ENCODE measurements around the gene DENND5B.
"Not testable (repeated sequence)": the region's sequence is repeated elsewhere in the genome, so short reads cannot be mapped to it uniquely, and the experiment has no call there.

Gene DENND5B

GRCh38 chr12:31568498-31568897 lies 22.4 kb downstream of the DENND5B start:
- DNase-seq (ENCODE audit: extremely low spot score): no peak
- no peak for TF ChIP-seq ELF4 (IDR thresholded peaks at IDR 0.05)
- TF ChIP-seq FOXK2 (IDR thresholded peaks at IDR 0.05): no peak
- TF ChIP-seq ARNT (IDR thresholded peaks at IDR 0.05): no peak
- no peak for TF ChIP-seq BHLHE40 (IDR thresholded peaks at IDR 0.05; ENCODE audit: borderline replicate concordance)
- no peak for TF ChIP-seq TARDBP (IDR thresholded peaks at IDR 0.05)
- no peak for TF ChIP-seq SP1 (IDR thresholded peaks at IDR 0.05)
- no peak for TF ChIP-seq L3MBTL2 (conservative IDR thresholded peaks at IDR 0.05)
- no peak for TF ChIP-seq FOXM1 (IDR thresholded peaks at IDR 0.05; ENCODE audit: borderline replicate concordance)
- ChIA-PET CTCF (no interaction called here), POLR2A (no interaction called here)

GRCh38 chr12:31567029-31567428 lies 23.9 kb downstream of the DENND5B start:
- TF ChIP-seq CTBP1 (IDR thresholded peaks at IDR 0.05; ENCODE audit: borderline replicate concordance) (no peak), TARDBP (IDR thresholded peaks at IDR 0.05) (no peak), FOXK2 (IDR thresholded peaks at IDR 0.05) (no peak), FOXA1 (IDR thresholded peaks at IDR 0.05) (no peak), L3MBTL2 (conservative IDR thresholded peaks at IDR 0.05) (no peak)
- POLR2A ChIA-PET: no interaction called here
- CTCF ChIA-PET: interaction anchor here (0.6 kb wide), 1 partner anchor 145 kb away, joined by 3 read pairs; no protein-coding TSS in a partner anchor
- DNase-seq (ENCODE audit: extremely low spot score): no peak

DNA sequence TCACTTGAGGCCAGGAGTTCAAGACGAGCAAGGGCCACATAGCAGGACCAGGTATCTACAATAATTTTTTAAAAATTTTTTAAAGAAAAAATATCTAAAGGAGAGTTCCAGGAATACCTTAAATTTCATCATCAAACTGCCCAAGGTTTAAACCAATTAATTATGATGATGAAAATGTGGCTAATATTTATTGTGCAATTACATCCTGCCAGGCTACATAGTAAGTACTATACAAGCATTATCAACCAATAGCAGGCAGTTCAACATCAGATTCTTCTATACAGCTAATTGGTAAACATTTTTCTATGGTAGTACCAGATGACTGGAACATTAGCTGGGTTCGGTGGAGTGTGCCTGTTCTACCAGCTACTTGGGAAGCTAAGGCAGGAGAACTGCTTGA lies 24.4 kb downstream of the DENND5B start:
- TF ChIP-seq L3MBTL2 (conservative IDR thresholded peaks at IDR 0.05) (no peak), SUZ12 (IDR thresholded peaks at IDR 0.05) (no peak), SP1 (IDR thresholded peaks at IDR 0.05) (no peak), HDGF (IDR thresholded peaks at IDR 0.05; ENCODE audit: borderline replicate concordance) (no peak)
- POLR2A ChIA-PET: no interaction called here
- CTCF ChIA-PET: no interaction called here
- no peak for DNase-seq (ENCODE audit: extremely low spot score)

GRCh38 chr12:31562594-31563328 lies 28.2 kb downstream of the DENND5B start:
- CTCF ChIA-PET: no interaction called here
- TF ChIP-seq SP1 (IDR thresholded peaks at IDR 0.05) (no peak), SUZ12 (IDR thresholded peaks at IDR 0.05) (no peak), BHLHE40 (IDR thresholded peaks at IDR 0.05; ENCODE audit: borderline replicate concordance) (no peak), FOXM1 (IDR thresholded peaks at IDR 0.05; ENCODE audit: borderline replicate concordance) (no peak), FOXK2 (IDR thresholded peaks at IDR 0.05) (no peak), TARDBP (IDR thresholded peaks at IDR 0.05) (no peak), ELF4 (IDR thresholded peaks at IDR 0.05) (no peak), CTBP1 (IDR thresholded peaks at IDR 0.05; ENCODE audit: borderline replicate concordance) (no peak), ZNF384 (IDR thresholded peaks at IDR 0.05) (no peak)
- DNase-seq (ENCODE audit: extremely low spot score): no peak
- POLR2A ChIA-PET: no interaction called here

DNA sequence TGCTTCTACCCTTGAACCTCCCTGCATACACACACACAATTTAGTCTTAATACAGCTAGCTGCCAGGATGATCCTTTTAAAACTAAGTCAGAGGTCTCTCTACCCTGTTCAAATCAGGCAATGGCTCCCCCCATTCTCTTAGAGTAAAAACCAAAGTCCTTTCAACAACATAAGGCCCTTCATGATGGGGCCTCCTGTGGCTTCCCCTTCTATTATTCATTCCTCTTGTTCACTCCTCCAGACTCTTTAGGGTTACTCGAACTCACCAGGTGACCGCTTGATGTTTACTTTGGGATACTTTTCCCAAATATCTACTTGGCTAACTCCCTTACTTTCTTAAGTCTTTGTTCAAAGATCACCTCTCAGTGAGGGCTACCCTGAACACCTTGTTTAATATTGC lies 30.4 kb downstream of the DENND5B start:
- DNase-seq (ENCODE audit: extremely low spot score): no peak
- ChIA-PET POLR2A (no interaction called here), CTCF (no interaction called here)
- TF ChIP-seq HDGF (IDR thresholded peaks at IDR 0.05; ENCODE audit: borderline replicate concordance) (no peak), NFRKB (IDR thresholded peaks at IDR 0.05) (no peak), FOXM1 (IDR thresholded peaks at IDR 0.05; ENCODE audit: borderline replicate concordance) (no peak), SP1 (IDR thresholded peaks at IDR 0.05) (no peak), FOXA1 (IDR thresholded peaks at IDR 0.05) (no peak), PKNOX1 (IDR thresholded peaks at IDR 0.05) (no peak), L3MBTL2 (conservative IDR thresholded peaks at IDR 0.05) (no peak), CTBP1 (IDR thresholded peaks at IDR 0.05; ENCODE audit: borderline replicate concordance) (no peak)

DNA sequence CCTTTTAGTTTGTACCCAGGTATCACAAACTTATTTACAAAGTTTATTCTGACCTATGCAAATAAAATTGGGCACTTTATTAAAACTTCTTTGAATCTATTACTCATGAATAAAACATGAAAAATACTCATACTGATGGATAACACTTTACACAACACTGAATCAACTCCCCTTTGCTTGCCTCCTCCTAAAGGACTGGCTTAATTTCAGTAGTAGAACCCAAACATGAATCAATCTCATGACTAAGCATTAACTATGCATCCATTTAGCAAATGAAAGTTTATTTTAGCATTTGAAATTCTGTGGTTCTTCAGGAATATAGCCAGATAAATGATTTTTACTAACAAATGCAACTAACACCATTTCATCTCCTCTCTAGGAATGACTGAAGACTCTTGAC lies 32.4 kb downstream of the DENND5B start:
- DNase-seq (ENCODE audit: extremely low spot score): no peak
- CTCF ChIA-PET: no interaction called here
- TF ChIP-seq SP1 (IDR thresholded peaks at IDR 0.05): no peak
- TF ChIP-seq PKNOX1 (IDR thresholded peaks at IDR 0.05): no peak
- TF ChIP-seq BHLHE40 (IDR thresholded peaks at IDR 0.05; ENCODE audit: borderline replicate concordance): no peak
- no peak for TF ChIP-seq FOXK2 (IDR thresholded peaks at IDR 0.05)
- TF ChIP-seq TARDBP (IDR thresholded peaks at IDR 0.05): no peak
- TF ChIP-seq HDGF (IDR thresholded peaks at IDR 0.05; ENCODE audit: borderline replicate concordance): no peak
- TF ChIP-seq ARNT (IDR thresholded peaks at IDR 0.05): no peak
- no peak for TF ChIP-seq SUZ12 (IDR thresholded peaks at IDR 0.05)
- no peak for TF ChIP-seq ZNF384 (IDR thresholded peaks at IDR 0.05)
- no peak for TF ChIP-seq L3MBTL2 (conservative IDR thresholded peaks at IDR 0.05)
- no peak for TF ChIP-seq FOXM1 (IDR thresholded peaks at IDR 0.05; ENCODE audit: borderline replicate concordance)
- no peak for TF ChIP-seq LEF1 (IDR thresholded peaks at IDR 0.05; ENCODE audit: borderline replicate concordance)
- TF ChIP-seq FOXA1 (IDR thresholded peaks at IDR 0.05): no peak
- TF ChIP-seq ELF4 (IDR thresholded peaks at IDR 0.05): no peak
- TF ChIP-seq CTBP1 (IDR thresholded peaks at IDR 0.05; ENCODE audit: borderline replicate concordance): no peak
- no peak for TF ChIP-seq NFRKB (IDR thresholded peaks at IDR 0.05)
- POLR2A ChIA-PET: no interaction called here

GRCh38 chr12:31557707-31558106 lies 33.2 kb downstream of the DENND5B start:
- POLR2A ChIA-PET: no interaction called here
- TF ChIP-seq HDGF (IDR thresholded peaks at IDR 0.05; ENCODE audit: borderline replicate concordance) (no peak), LEF1 (IDR thresholded peaks at IDR 0.05; ENCODE audit: borderline replicate concordance) (no peak), BHLHE40 (IDR thresholded peaks at IDR 0.05; ENCODE audit: borderline replicate concordance) (no peak), PKNOX1 (IDR thresholded peaks at IDR 0.05) (no peak), ELF4 (IDR thresholded peaks at IDR 0.05) (no peak), NFRKB (IDR thresholded peaks at IDR 0.05) (no peak), SP1 (IDR thresholded peaks at IDR 0.05) (no peak), ARNT (IDR thresholded peaks at IDR 0.05) (no peak), ZNF384 (IDR thresholded peaks at IDR 0.05) (no peak), FOXK2 (IDR thresholded peaks at IDR 0.05) (no peak), SUZ12 (IDR thresholded peaks at IDR 0.05) (no peak), FOXM1 (IDR thresholded peaks at IDR 0.05; ENCODE audit: borderline replicate concordance) (no peak), L3MBTL2 (conservative IDR thresholded peaks at IDR 0.05) (no peak), FOXA1 (IDR thresholded peaks at IDR 0.05) (no peak), CTBP1 (IDR thresholded peaks at IDR 0.05; ENCODE audit: borderline replicate concordance) (no peak), TARDBP (IDR thresholded peaks at IDR 0.05) (no peak)
- no peak for DNase-seq (ENCODE audit: extremely low spot score)
- CTCF ChIA-PET: no interaction called here

DNA sequence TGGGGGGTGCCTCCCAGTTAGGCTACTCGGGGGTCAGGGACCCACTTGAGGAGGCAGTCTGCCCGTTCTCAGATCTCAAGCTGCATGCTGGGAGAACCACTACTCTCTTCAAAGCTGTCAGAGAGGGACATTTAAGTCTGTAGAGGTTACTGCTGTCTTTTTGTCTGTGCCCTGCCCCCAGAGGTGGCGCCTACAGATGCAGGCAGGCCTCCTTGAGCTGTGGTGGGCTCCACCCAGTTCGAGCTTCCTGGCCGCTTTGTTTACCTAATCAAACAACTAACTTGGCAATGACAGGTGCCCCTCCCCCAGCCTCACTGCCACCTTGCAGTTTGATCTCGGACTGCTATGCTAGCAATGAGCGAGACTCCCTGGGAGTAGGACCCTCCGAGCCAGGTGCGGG lies 35.5 kb downstream of the DENND5B start:
- CTCF ChIA-PET; POLR2A ChIA-PET; DNase-seq (ENCODE audit: extremely low spot score): not testable (repeated sequence)

- CTCF ChIA-PET; DNase-seq (ENCODE audit: extremely low spot score); POLR2A ChIA-PET: not testable (repeated sequence)
Measured at GRCh38 chr12:31550590-31550989, 40.3 kb downstream of the DENND5B start.

Data from HEK293T (cell line).